ENCODE measurements around the gene PIP5K1B.

PIP5K1B gene

DNA sequence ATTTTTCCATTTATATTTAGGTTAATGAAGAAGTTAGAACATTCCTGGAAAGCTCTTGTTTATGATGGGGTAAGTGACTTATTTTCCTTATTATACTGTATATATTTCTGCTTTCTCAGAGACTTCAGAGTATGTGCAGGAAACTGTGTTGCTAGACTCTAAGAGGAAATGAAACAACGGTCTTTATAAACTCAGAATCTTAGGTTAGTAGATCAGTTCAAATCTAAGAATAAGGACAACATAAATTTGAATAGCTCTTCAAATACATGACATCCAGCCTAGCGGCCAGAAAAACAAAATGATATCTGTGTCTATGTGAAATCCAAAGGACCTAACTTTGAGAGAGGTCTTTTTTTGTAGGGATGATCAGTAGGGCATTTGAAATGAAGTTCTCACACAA, 214.6 kb downstream of the PIP5K1B start:
- Histone ChIP-seq H3K9me2 (replicated peaks; ENCODE audit: low read depth, low read length) (no peaks in the 10 kb centered on the region), H3K4me1 (ENCODE audit: insufficient read depth, low read length, poor library complexity, severe bottlenecking) (peaks cover 11% of the 10 kb centered on the region), H3K27me3 (ENCODE audit: insufficient read depth, low read length, poor library complexity, severe bottlenecking) (no peaks in the 10 kb centered on the region), H2AFZ (ENCODE audit: low read length) (peak overlapping the region; percentile 58; the same call in 1 of the 2 replicates), H3K4me3 (ENCODE audit: low read length, poor library complexity, severe bottlenecking) (peak overlapping the region; percentile 21), H3K4me2 (ENCODE audit: low read depth, low read length, poor library complexity, severe bottlenecking) (peak overlapping the region; percentile 37), H3K36me3 (ENCODE audit: insufficient read depth, low read length) (no peaks in the 10 kb centered on the region), H3K79me2 (ENCODE audit: insufficient read depth, low read length) (no peaks in the 10 kb centered on the region), H4K20me1 (ENCODE audit: insufficient read depth, low read length, poor library complexity, severe bottlenecking) (no peaks in the 10 kb centered on the region), H3F3A (ENCODE audit: low read depth) (no peaks in the 10 kb centered on the region), H3K9me3 (ENCODE audit: insufficient read depth, low read depth, low read length) (no peaks in the 10 kb centered on the region), H3K9ac (ENCODE audit: low read depth, low read length, poor library complexity, severe bottlenecking) (peak overlapping the region; percentile 41)
- TF ChIP-seq EZH2phosphoT487 (IDR thresholded peaks at IDR 0.05; ENCODE audit: borderline replicate concordance), result no peak
- TF ChIP-seq, protein P1, sequence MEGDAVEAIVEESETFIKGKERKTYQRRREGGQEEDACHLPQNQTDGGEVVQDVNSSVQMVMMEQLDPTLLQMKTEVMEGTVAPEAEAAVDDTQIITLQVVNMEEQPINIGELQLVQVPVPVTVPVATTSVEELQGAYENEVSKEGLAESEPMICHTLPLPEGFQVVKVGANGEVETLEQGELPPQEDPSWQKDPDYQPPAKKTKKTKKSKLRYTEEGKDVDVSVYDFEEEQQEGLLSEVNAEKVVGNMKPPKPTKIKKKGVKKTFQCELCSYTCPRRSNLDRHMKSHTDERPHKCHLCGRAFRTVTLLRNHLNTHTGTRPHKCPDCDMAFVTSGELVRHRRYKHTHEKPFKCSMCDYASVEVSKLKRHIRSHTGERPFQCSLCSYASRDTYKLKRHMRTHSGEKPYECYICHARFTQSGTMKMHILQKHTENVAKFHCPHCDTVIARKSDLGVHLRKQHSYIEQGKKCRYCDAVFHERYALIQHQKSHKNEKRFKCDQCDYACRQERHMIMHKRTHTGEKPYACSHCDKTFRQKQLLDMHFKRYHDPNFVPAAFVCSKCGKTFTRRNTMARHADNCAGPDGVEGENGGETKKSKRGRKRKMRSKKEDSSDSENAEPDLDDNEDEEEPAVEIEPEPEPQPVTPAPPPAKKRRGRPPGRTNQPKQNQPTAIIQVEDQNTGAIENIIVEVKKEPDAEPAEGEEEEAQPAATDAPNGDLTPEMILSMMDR (conservative IDR thresholded peaks at IDR 0.05; ENCODE audit: low read length), result no peak

DNA sequence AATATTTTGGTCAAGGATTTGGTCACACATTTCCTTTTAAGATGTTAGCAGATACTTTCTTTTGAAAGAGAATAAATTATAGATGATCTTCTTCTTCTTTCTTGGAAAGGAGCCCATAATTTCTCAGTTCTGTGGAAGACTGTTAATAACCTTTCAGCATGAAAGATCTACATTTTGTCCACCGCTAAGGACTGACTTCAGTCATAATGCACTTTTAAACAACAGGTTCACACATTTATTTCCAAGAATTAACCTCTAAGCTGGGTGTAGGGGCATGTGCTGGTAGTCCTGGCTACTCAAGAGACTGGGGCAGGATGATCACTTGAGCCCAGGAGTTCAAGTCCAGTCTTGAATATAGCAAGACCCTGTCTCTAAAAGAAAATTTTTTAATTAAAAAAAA, 215.9 kb downstream of the PIP5K1B start:
- no peaks in the 10 kb centered on the region for H3K27me3 ChIP-seq (ENCODE audit: insufficient read depth, low read length, poor library complexity, severe bottlenecking)
- no peaks in the 10 kb centered on the region for H3F3A ChIP-seq (ENCODE audit: low read depth)
- TF ChIP-seq EZH2phosphoT487 (IDR thresholded peaks at IDR 0.05; ENCODE audit: borderline replicate concordance), result no peak
- TF ChIP-seq, protein P1 (conservative IDR thresholded peaks at IDR 0.05; ENCODE audit: low read length), result no peak
- H3K79me2 ChIP-seq (ENCODE audit: insufficient read depth, low read length), result no peaks in the 10 kb centered on the region
- no peaks in the 10 kb centered on the region for H3K36me3 ChIP-seq (ENCODE audit: insufficient read depth, low read length)
- no peaks in the 10 kb centered on the region for H3K9me3 ChIP-seq (ENCODE audit: insufficient read depth, low read depth, low read length)
- no peak overlapping the region for H3K9ac ChIP-seq (ENCODE audit: low read depth, low read length, poor library complexity, severe bottlenecking)
- H4K20me1 ChIP-seq (ENCODE audit: insufficient read depth, low read length, poor library complexity, severe bottlenecking), result no peaks in the 10 kb centered on the region
- peaks cover 18% of the 10 kb centered on the region for H3K4me1 ChIP-seq (ENCODE audit: insufficient read depth, low read length, poor library complexity, severe bottlenecking)
- no peak overlapping the region for H3K4me3 ChIP-seq (ENCODE audit: low read length, poor library complexity, severe bottlenecking)
- H3K9me2 ChIP-seq (replicated peaks; ENCODE audit: low read depth, low read length), result no peaks in the 10 kb centered on the region
- no peak overlapping the region for H3K4me2 ChIP-seq (ENCODE audit: low read depth, low read length, poor library complexity, severe bottlenecking)
- no peak overlapping the region for H2AFZ ChIP-seq (ENCODE audit: low read length)

DNA sequence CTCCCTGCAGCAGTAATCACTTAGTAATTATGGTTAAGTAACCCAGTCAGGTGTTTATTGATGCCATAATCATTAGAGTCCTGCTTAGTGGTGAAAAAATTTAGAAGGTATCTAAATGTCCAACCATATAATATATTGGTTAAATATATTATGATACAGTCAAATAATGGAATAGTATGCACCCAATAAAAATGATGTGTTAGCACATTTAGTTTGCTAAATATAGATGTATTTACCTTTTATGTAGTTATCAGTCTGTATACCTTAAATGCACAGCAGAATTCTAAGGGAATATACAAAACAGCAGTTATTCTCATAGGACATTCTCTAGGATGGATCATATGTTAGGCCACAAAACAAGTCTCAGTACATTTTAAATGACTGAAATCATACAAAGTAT, 218.4 kb downstream of the PIP5K1B start:
- Histone ChIP-seq H3K4me3 (ENCODE audit: low read length, poor library complexity, severe bottlenecking) (no peak overlapping the region), H3K9me2 (replicated peaks; ENCODE audit: low read depth, low read length) (no peaks in the 10 kb centered on the region), H3K27me3 (ENCODE audit: insufficient read depth, low read length, poor library complexity, severe bottlenecking) (no peaks in the 10 kb centered on the region), H3F3A (ENCODE audit: low read depth) (no peaks in the 10 kb centered on the region), H4K20me1 (ENCODE audit: insufficient read depth, low read length, poor library complexity, severe bottlenecking) (no peaks in the 10 kb centered on the region), H3K79me2 (ENCODE audit: insufficient read depth, low read length) (no peaks in the 10 kb centered on the region), H3K9ac (ENCODE audit: low read depth, low read length, poor library complexity, severe bottlenecking) (no peak overlapping the region), H3K9me3 (ENCODE audit: insufficient read depth, low read depth, low read length) (no peaks in the 10 kb centered on the region), H3K4me1 (ENCODE audit: insufficient read depth, low read length, poor library complexity, severe bottlenecking) (peaks cover 18% of the 10 kb centered on the region), H3K36me3 (ENCODE audit: insufficient read depth, low read length) (no peaks in the 10 kb centered on the region), H2AFZ (ENCODE audit: low read length) (no peak overlapping the region), H3K4me2 (ENCODE audit: low read depth, low read length, poor library complexity, severe bottlenecking) (no peak overlapping the region)
- TF ChIP-seq EZH2phosphoT487 (IDR thresholded peaks at IDR 0.05; ENCODE audit: borderline replicate concordance), result no peak
- TF ChIP-seq, protein P1 (conservative IDR thresholded peaks at IDR 0.05; ENCODE audit: low read length), result no peak

Measured in Loucy (cell line).